PC-3 (cell line): ENCODE results near the gene IFNA13. TPM values are rescaled to one million over a fixed set of nuclear protein-coding genes. Genes with fewer than 3 reads are reported as not detected.
"Not testable (repeated sequence)": the region's sequence is repeated elsewhere in the genome, so short reads cannot be mapped to it uniquely, and the experiment has no call there.

Source experiments
- ATAC-seq: fragments of 200-7000 bp; cut with Tn5 transposase; 2 replicates; pipeline ENCODE4 v1.9.1; 2020; ENCODE audit warnings: mild to moderate bottlenecking, moderate library complexity
- BruUV-seq: library from RNA; stranded (reverse); fragments of 400-500 nt; replicated peaks from 2 replicates; lab custom pipeline; 2021; lab: Mats Ljungman, UMichigan
- CTCF ChIA-PET: fragments of 300-600 bp; sonication (Branson Sonifier 250); formaldehyde crosslinking; loops from one replicate; lab custom pipeline; 2022; ENCODE audit warnings: antibody characterized with exemption; lab: Charles Lee
- POLR2A ChIA-PET: fragments of 300-600 bp; sonication (Branson Sonifier 250); formaldehyde crosslinking; loops from one replicate; lab custom pipeline; 2022; ENCODE audit warnings: antibody characterized with exemption; ENCODE audit not compliant: unreplicated experiment; lab: Charles Lee
- DNase-seq: peaks from one replicate; pipeline ENCODE4 v3.0.0-alpha.2; 2015
- H2AFZ ChIP-seq: fragments of 300-600 bp; sonication (generic); 2 replicates; pipeline ENCODE4 v1.6.0; 2016; ENCODE audit warnings: antibody characterized with exemption, low read length
- H3F3A ChIP-seq: fragments of 300-600 bp; sonication (generic); one replicate; pipeline ENCODE4 v1.6.0; 2017; ENCODE audit warnings: antibody characterized with exemption, low read length, control low read depth, mild to moderate bottlenecking; ENCODE audit not compliant: unreplicated experiment
- H3K27ac ChIP-seq: fragments of 300-600 bp; sonication (generic); 2 replicates; pipeline ENCODE4 v1.5.1; 2016; ENCODE audit warnings: mild to moderate bottlenecking, low read length
- H3K27me3 ChIP-seq: fragments of 300-600 bp; sonication (generic); 2 replicates; pipeline ENCODE4 v1.6.1; 2016; ENCODE audit warnings: low read length, mixed read lengths
- H3K36me3 ChIP-seq: fragments of 300-600 bp; sonication (generic); 2 replicates; pipeline ENCODE4 v1.6.1; 2016; ENCODE audit warnings: low read depth, mixed run types, low read length, mixed read lengths
- H3K4me1 ChIP-seq: fragments of 300-600 bp; sonication (generic); 2 replicates; pipeline ENCODE4 v1.5.1; 2016; ENCODE audit warnings: low read length; ENCODE audit not compliant: insufficient read depth
- H3K4me2 ChIP-seq: fragments of 300-600 bp; sonication (generic); 2 replicates; pipeline ENCODE4 v1.6.0; 2016; ENCODE audit warnings: low read length
- H3K4me3 ChIP-seq: fragments of 300-600 bp; sonication (generic); 2 replicates; pipeline ENCODE4 v1.5.1; 2016; ENCODE audit warnings: mild to moderate bottlenecking, low read length, mixed read lengths
- H3K79me2 ChIP-seq: fragments of 300-600 bp; sonication (generic); 2 replicates; pipeline ENCODE4 v1.6.1; 2017; ENCODE audit warnings: low read length, mixed read lengths
- H3K9ac ChIP-seq: fragments of 300-600 bp; sonication (generic); 2 replicates; pipeline ENCODE4 v1.6.0; 2016; ENCODE audit warnings: mild to moderate bottlenecking, low read length
- H3K9me2 ChIP-seq: fragments of 300-600 bp; sonication (generic); replicated peaks from 2 replicates; pipeline ENCODE4 v1.6.1; 2016; ENCODE audit warnings: mixed run types, low read length, mixed read lengths
- H3K9me3 ChIP-seq: fragments of 300-600 bp; sonication (generic); 2 replicates; pipeline ENCODE4 v1.6.1; 2016; ENCODE audit warnings: low read length, mixed read lengths
- H4K20me1 ChIP-seq: fragments of 300-600 bp; sonication (generic); 2 replicates; pipeline ENCODE4 v1.6.1; 2016; ENCODE audit warnings: low read length, mixed read lengths
- CTCF ChIP-seq: fragments of 300-600 bp; sonication (generic); conservative IDR thresholded peaks from 2 replicates; pipeline ENCODE4 v1.5.1; 2017; ENCODE audit warnings: antibody characterized with exemption, low read depth, mild to moderate bottlenecking, low read length
- EZH2 ChIP-seq: fragments of 300-600 bp; sonication (generic); IDR thresholded peaks from one replicate; pipeline ENCODE4 v1.6.1; 2017; ENCODE audit warnings: antibody characterized with exemption, mild to moderate bottlenecking, low read length; ENCODE audit not compliant: unreplicated experiment
- EZH2phosphoT487 ChIP-seq: fragments of 300-600 bp; sonication (generic); IDR thresholded peaks from 2 replicates; pipeline ENCODE4 v1.6.1; 2018; ENCODE audit warnings: mild to moderate bottlenecking, antibody characterized with exemption, low read length, borderline replicate concordance
- intact Hi-C: fragments of 100-400 bp; cut with micrococcal nuclease; formaldehyde crosslinking; loops from 2 replicates; pipeline ENCODE4 v1.9.0; 2023
- total RNA-seq: library from RNA; depleted of rRNA; stranded (reverse); fragments of >200 nt; gene quantifications from 2 replicates; pipeline ENCODE4 v1.2.3, GENCODE V29; 2014

The IFNA13 gene
- total RNA-seq, 1 experiment from 2014 or later = not detected

- H3K4me1 ChIP-seq = peaks cover 17% of the 10 kb centered on the region
- peak overlapping the region; percentile 59 for H3K4me2 ChIP-seq
- no peak overlapping the region for H3K4me3 ChIP-seq
- H3F3A ChIP-seq = no peaks in the 10 kb centered on the region
- TF ChIP-seq EZH2phosphoT487 (no peak), EZH2 (no peak)
- no peaks in the 10 kb centered on the region for H4K20me1 ChIP-seq
- no peaks in the 10 kb centered on the region for H3K36me3 ChIP-seq
- ChIA-PET POLR2A (no interaction called here), CTCF (no interaction called here)
- no TSS peak for BruUV-seq
- DNase-seq (peak; percentile 74), ATAC-seq (peak; percentile 99)
- no peaks in the 10 kb centered on the region for H3K9me2 ChIP-seq
- no peaks in the 10 kb centered on the region for H3K9me3 ChIP-seq
- no peaks in the 10 kb centered on the region for H3K27me3 ChIP-seq
- H3K9ac ChIP-seq = no peak overlapping the region
- H3K79me2 ChIP-seq = no peaks in the 10 kb centered on the region
- intact Hi-C loops = loop anchor here (1.0 kb wide), 1 partner anchor 11 kb away; no protein-coding TSS in a partner anchor
- H3K27ac ChIP-seq = peak overlapping the region; percentile 72
- peak overlapping the region; percentile 35 for H2AFZ ChIP-seq
Measured at GRCh38 chr9:21381448-21382339, 13.8 kb upstream of the IFNA13 start.

GRCh38 chr9:21371467-21371866, 3.6 kb upstream of the IFNA13 start:
- H3K9me3 ChIP-seq, H3K4me3 ChIP-seq, H3K4me2 ChIP-seq, DNase-seq, H3K9ac ChIP-seq, H3K4me1 ChIP-seq, H3K27ac ChIP-seq, CTCF ChIA-PET, BruUV-seq, H3F3A ChIP-seq, H3K79me2 ChIP-seq, POLR2A ChIA-PET, intact Hi-C loops, H3K36me3 ChIP-seq, H2AFZ ChIP-seq, ATAC-seq, H3K9me2 ChIP-seq, H4K20me1 ChIP-seq, H3K27me3 ChIP-seq: not testable (repeated sequence)

GRCh38 chr9:21367169-21367568, 688 bp downstream of the IFNA13 start:
- POLR2A ChIA-PET, H3K27ac ChIP-seq, H3K79me2 ChIP-seq, DNase-seq, H3K9me2 ChIP-seq, intact Hi-C loops, ATAC-seq, BruUV-seq, CTCF ChIA-PET, H3K4me2 ChIP-seq, H3F3A ChIP-seq, H2AFZ ChIP-seq, H3K4me3 ChIP-seq, H4K20me1 ChIP-seq, H3K9me3 ChIP-seq, H3K36me3 ChIP-seq, H3K27me3 ChIP-seq, H3K4me1 ChIP-seq, H3K9ac ChIP-seq: not testable (repeated sequence)

- no peak overlapping the region for H2AFZ ChIP-seq
- ATAC-seq = no peak
- no peak for DNase-seq
- H3K79me2 ChIP-seq = no peaks in the 10 kb centered on the region
- no peak for TF ChIP-seq CTCF
- TF ChIP-seq EZH2 = no peak
- TF ChIP-seq EZH2phosphoT487 = no peak
- CTCF ChIA-PET = no interaction called here
- no peak overlapping the region for H3K4me2 ChIP-seq
- H3K9me2 ChIP-seq = no peaks in the 10 kb centered on the region
- H3K4me3 ChIP-seq = no peak overlapping the region
- H3K27ac ChIP-seq = no peak overlapping the region
- no peaks in the 10 kb centered on the region for H3K27me3 ChIP-seq
- H3K4me1 ChIP-seq = no peaks in the 10 kb centered on the region
- no peak overlapping the region for H3K9ac ChIP-seq
- BruUV-seq = no TSS peak
- intact Hi-C loops = no loop called here
- POLR2A ChIA-PET = no interaction called here
- H3K9me3 ChIP-seq = no peaks in the 10 kb centered on the region
- H3F3A ChIP-seq = no peaks in the 10 kb centered on the region
- H3K36me3 ChIP-seq = no peaks in the 10 kb centered on the region
- H4K20me1 ChIP-seq = no peaks in the 10 kb centered on the region
Measured at GRCh38 chr9:21362287-21362686, 5.6 kb downstream of the IFNA13 start.
